HFFc6 (cell line): ENCODE data around the gene PFKP. TPM values are rescaled to one million over a fixed set of nuclear protein-coding genes. Genes with fewer than 3 reads are reported as not detected.

ENCODE experiments used
- DNase-seq: peaks from one replicate; pipeline ENCODE4 v3.0.0-alpha.2; 2018
- H3K27ac Mint-ChIP-seq: 2 replicates; pipeline ENCODE4 v1.8.0; 2020; ENCODE audit warnings: mild to moderate bottlenecking, mixed read lengths
- H3K27me3 Mint-ChIP-seq: 2 replicates; pipeline ENCODE4 v1.8.0; 2021; ENCODE audit warnings: mild to moderate bottlenecking, moderate library complexity, mixed read lengths; ENCODE audit not compliant: insufficient read depth
- H3K36me3 Mint-ChIP-seq: 2 replicates; pipeline ENCODE4 v1.8.0; 2021; ENCODE audit warnings: low read depth, mixed read lengths
- H3K4me1 Mint-ChIP-seq: 2 replicates; pipeline ENCODE4 v1.8.0; 2020; ENCODE audit warnings: low read depth, mixed read lengths
- H3K4me3 Mint-ChIP-seq: 2 replicates; pipeline ENCODE4 v1.8.0; 2020; ENCODE audit warnings: mild to moderate bottlenecking, moderate library complexity, mixed read lengths
- H3K9me3 Mint-ChIP-seq: 2 replicates; pipeline ENCODE4 v1.8.0; 2020; ENCODE audit warnings: mild to moderate bottlenecking, mixed read lengths
- total RNA-seq, 6 experiments: library from RNA; stranded (reverse); fragmentation: NEBNext Ultra II Directional; extraction: Animal tissue kit (Norgen Biotek cat#: 25700); gene quantifications; 2 replicates in 1 of 6; 3 replicates in 5 of 6; pipeline ENCODE4 v1.2.3, GENCODE V29; 2021
- TF ChIP-seq, protein P1 (sequence below): fragments of 200-600 bp; sonication (generic); IDR thresholded peaks from 2 replicates; pipeline ENCODE4 v1.5.0; 2021; ENCODE audit warnings: antibody characterized with exemption, mild to moderate bottlenecking

Gene PFKP
- total RNA-seq, 6 experiments from 2014 or later, result 131 to 173 (median 161) TPM

DNA sequence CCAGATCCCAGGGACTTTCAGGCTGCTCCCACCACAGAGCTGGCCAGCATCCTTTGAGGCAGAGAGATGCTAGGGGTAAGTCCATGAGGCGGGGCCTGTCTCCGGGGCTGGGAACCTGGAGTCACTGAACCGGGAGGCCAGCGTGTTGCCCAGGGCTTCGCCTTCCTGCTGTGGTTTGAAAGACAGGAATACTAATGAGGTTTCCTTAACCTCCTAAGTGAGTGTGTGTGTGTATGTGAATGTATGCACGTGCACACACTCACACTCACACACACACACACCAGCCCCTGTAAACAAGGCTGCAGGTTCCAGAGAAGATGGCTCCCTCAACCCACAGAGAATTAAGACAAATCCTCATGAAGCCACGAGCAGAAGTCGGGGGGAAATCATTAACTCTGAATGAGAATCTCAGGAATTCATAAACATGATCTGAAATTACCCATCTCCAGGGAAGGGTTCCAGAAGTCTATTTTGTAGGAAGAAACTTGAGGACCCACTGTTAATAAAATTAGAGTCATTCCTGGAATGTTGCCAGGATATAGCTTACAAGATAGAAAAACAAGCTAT lies 20.3 kb upstream of the PFKP start:
- H3K4me1 Mint-ChIP-seq, result peaks cover 54% of the 10 kb centered on the region
- no peaks in the 10 kb centered on the region for H3K36me3 Mint-ChIP-seq
- H3K4me3 Mint-ChIP-seq, result peak overlapping the region; percentile 85
- H3K27ac Mint-ChIP-seq, result peak overlapping the region; percentile 99
- H3K9me3 Mint-ChIP-seq, result no peaks in the 10 kb centered on the region
- H3K27me3 Mint-ChIP-seq, result peaks cover 2% of the 10 kb centered on the region; the same call in 1 of the 2 replicates
- DNase-seq, result no peak
- TF ChIP-seq, protein P1, sequence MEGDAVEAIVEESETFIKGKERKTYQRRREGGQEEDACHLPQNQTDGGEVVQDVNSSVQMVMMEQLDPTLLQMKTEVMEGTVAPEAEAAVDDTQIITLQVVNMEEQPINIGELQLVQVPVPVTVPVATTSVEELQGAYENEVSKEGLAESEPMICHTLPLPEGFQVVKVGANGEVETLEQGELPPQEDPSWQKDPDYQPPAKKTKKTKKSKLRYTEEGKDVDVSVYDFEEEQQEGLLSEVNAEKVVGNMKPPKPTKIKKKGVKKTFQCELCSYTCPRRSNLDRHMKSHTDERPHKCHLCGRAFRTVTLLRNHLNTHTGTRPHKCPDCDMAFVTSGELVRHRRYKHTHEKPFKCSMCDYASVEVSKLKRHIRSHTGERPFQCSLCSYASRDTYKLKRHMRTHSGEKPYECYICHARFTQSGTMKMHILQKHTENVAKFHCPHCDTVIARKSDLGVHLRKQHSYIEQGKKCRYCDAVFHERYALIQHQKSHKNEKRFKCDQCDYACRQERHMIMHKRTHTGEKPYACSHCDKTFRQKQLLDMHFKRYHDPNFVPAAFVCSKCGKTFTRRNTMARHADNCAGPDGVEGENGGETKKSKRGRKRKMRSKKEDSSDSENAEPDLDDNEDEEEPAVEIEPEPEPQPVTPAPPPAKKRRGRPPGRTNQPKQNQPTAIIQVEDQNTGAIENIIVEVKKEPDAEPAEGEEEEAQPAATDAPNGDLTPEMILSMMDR, result no peak

DNA sequence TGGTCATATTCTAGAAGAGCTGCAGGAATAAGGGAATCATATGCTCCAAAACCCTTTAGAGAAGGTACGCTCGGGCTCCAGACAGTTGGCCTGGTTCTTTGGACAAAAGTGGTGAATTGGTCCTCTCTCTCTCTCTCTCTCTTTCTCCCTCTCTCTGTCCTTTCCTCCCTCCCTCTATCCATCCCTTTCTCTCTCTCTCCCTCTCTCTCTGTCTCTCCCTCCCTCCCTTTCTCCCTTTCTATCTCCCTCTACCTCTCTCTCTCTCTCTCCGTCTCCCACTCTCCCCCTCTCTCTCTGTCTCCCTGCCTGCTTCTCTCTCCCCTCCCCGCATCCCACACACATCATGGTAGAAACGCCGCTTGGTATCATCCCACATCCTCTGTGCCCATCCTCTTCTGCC lies 19.8 kb upstream of the PFKP start:
- peak overlapping the region; percentile 85; the same call in 1 of the 2 replicates for H3K4me3 Mint-ChIP-seq
- H3K4me1 Mint-ChIP-seq, result peaks cover 54% of the 10 kb centered on the region
- H3K27ac Mint-ChIP-seq, result peak overlapping the region; percentile 99
- H3K36me3 Mint-ChIP-seq, result no peaks in the 10 kb centered on the region
- H3K9me3 Mint-ChIP-seq, result no peaks in the 10 kb centered on the region
- DNase-seq, result no peak
- TF ChIP-seq, protein P1, result no peak
- H3K27me3 Mint-ChIP-seq, result peaks cover 2% of the 10 kb centered on the region; the same call in 1 of the 2 replicates

DNA sequence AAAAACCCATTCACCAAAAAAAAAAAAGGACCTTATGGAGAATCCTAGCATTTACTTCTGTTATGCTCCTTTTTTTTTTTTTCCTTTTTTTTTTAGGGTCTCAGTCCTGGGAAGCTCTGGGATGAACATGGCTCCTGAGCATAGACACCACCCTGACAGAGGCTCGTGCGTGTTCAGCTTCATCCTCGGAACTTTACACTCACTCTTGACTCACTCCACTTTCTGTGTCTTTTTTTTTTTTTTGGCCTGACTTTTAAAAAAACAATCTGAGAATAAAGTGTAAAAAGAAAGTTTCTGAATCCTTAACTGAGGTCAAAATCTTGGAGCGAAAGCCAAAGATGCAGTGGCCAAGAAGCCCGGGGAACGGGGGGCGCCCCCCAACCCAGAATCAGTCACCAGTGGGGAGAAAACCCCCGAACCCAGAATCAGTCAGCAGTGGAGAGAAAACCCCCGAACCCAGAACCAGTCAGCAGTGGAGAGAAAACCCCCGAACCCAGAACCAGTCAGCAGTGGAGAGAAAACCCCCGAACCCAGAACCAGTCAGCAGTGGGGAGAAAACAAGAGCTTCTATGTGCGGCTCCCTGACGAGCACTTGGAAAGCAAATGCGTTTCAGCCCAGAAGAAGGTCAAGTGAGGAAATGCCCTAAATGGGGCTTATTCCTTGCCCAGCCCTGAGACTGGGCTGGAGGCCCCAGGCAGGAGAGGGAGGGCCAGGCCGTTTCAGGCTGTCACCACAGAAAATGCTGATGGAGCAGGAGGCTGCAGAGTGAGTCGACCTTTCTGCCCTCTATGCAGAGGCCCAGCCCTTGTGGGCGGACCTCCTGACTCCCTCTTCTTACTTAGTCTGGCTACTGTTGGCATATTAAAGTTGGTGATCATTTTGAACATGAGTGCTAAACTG lies 19.0 kb upstream of the PFKP start:
- Mint-ChIP-seq H3K27me3 (peaks cover 2% of the 10 kb centered on the region; the same call in 1 of the 2 replicates), H3K27ac (peak overlapping the region; percentile 99), H3K9me3 (no peaks in the 10 kb centered on the region), H3K4me3 (peak overlapping the region; percentile 70), H3K36me3 (no peaks in the 10 kb centered on the region), H3K4me1 (peaks cover 52% of the 10 kb centered on the region)
- peak; percentile 65 for DNase-seq
- TF ChIP-seq, protein P1, result no peak

DNA sequence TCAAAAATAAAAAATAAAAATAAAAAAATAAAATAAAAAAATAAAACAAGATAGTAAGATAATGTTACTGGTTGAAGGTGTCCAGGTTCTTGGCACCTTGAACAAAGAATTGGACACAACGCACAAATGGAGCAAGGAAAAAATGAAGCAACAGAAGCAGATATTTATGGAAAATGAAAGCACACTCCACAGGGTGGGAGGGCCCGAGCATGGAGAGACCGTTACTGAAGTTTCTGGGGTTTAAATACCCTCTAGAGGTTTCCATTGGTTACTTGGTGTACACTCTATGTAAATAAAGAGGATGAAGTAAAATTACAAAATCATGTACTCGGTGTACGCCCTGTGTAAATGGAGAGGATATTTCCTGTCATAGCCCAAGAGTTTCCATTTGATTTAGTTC lies 15.7 kb upstream of the PFKP start:
- Mint-ChIP-seq H3K27ac (no peak overlapping the region), H3K4me3 (no peak overlapping the region), H3K4me1 (peaks cover 47% of the 10 kb centered on the region), H3K9me3 (no peaks in the 10 kb centered on the region), H3K36me3 (no peaks in the 10 kb centered on the region), H3K27me3 (no peaks in the 10 kb centered on the region; the same call in 1 of the 2 replicates)
- TF ChIP-seq, protein P1, result no peak
- no peak for DNase-seq

DNA sequence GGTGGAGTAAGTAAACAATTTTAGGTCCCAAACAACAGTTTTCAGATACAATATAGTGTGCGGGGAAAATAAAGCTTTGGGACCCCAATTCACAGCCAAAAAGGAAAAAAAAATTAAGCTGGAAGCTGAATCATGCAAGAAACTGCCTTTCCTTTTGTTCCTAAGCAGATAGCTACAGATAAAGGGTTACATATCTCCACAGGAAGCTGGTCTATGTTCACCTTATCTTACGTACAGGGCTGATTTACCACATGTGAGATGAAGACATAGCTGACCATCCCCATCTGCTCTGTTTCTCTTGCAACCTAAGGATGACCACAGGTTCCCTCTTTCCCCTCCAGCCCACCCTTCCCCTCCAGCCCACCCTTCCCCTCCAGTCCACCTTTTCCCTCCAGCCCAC lies 14.2 kb upstream of the PFKP start:
- Mint-ChIP-seq H3K27me3 (peaks cover 1% of the 10 kb centered on the region), H3K4me1 (peaks cover 37% of the 10 kb centered on the region), H3K4me3 (no peak overlapping the region), H3K36me3 (no peaks in the 10 kb centered on the region), H3K27ac (no peak overlapping the region), H3K9me3 (no peaks in the 10 kb centered on the region)
- TF ChIP-seq, protein P1, result no peak
- no peak for DNase-seq
